Right atrium auricular region (tissue), 2 donors: ENCODE measurements around the gene GBP4. TPM values are rescaled to one million over a fixed set of nuclear protein-coding genes. Genes with fewer than 3 reads are reported as not detected.
A peak's percentile ranks its signal among the peaks of the same experiment; 100 is the strongest.

ENCODE experiments used
- DNase-seq: peaks from one replicate; pipeline ENCODE4 v3.0.0-alpha.2; 2019; ENCODE audit warnings: low spot score
- H3K27ac ChIP-seq, 2 donors: fragments of 200-600 bp; sonication (generic); 1 replicate in 1 of 2; 2 replicates in 1 of 2; pipeline ENCODE4 v1.5.1; 2016 to 2019
- H3K27me3 ChIP-seq, 2 donors: fragments of 200-600 bp; sonication (generic); one replicate each; pipeline versions ENCODE4 v1.5.1 to v1.6.0; 2017 to 2019
- H3K36me3 ChIP-seq: fragments of 200-600 bp; sonication (generic); one replicate; pipeline ENCODE4 v1.5.1; 2016
- H3K4me1 ChIP-seq, 2 donors: fragments of 200-600 bp; sonication (generic); one replicate each; pipeline versions ENCODE4 v1.5.1 to v1.6.0; 2017 to 2019
- H3K4me3 ChIP-seq, 2 donors: fragments of 200-600 bp; sonication (generic); 1 replicate in 1 of 2; 2 replicates in 1 of 2; pipeline ENCODE4 v1.5.1; 2017 to 2019; ENCODE audit warnings: mild to moderate bottlenecking in 1 of 2, moderate library complexity in 1 of 2
- H3K9me3 ChIP-seq, 2 donors: fragments of 200-600 bp; sonication (generic); one replicate each; pipeline ENCODE4 v1.5.1; 2019
- CTCF ChIP-seq, 2 donors: fragments of 200-600 bp; sonication (generic); IDR thresholded peaks; one replicate each; pipeline ENCODE4 v1.5.1; 2019; ENCODE audit warnings: antibody characterized with exemption in 2 of 2
- total RNA-seq, 2 donors: library from RNA; depleted of rRNA; stranded (reverse); fragments of >200 nt; gene quantifications; one replicate each; pipeline ENCODE4 v1.1.0, GENCODE V29; 2016

GBP4 gene
- total RNA-seq, 2 donors from 2014 or later = 6.1 to 6.2 TPM

DNA sequence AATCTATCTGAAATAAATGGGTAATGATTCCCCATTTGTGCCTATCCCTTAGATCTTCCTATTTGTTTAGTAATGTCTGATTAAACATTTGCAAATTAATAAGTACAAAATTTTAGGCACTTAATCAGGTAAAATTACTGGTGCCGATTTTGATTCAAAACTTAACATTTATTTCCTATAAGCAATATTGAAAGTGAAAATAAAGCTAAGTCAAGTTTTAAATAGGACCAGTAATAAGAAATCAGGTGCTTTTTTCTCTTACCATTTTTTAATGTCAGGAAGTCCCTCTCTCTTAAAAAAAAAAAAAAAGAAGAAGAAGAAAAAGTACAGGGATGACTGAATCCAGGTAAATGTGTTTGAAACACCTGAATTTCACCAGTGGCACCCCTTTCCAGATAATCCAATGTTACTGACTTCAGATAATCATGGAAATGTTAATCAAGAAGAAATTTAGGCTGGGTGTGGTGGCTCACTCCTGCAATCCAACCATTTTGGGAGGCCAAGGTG is 836 bp upstream of the GBP4 start:
- no peak for DNase-seq
- Histone ChIP-seq H3K9me3 (peaks cover 0 to 2% of the 10 kb centered on the region in 2 donors), H3K4me1 (no peaks in the 10 kb centered on the region), H3K27me3 (no peaks in the 10 kb centered on the region), H3K36me3 (no peaks in the 10 kb centered on the region), H3K27ac (peak overlapping the region; percentile 69 to 81), H3K4me3 (peak overlapping the region in 1 of 2 donors; percentile 53)
- TF ChIP-seq CTCF (IDR thresholded peaks at IDR 0.05) = no peak

GRCh38 chr1:89198081-89198480 is 661 bp downstream of the GBP4 start:
- Histone ChIP-seq H3K9me3 (no peaks in the 10 kb centered on the region), H3K36me3 (no peaks in the 10 kb centered on the region), H3K27me3 (no peaks in the 10 kb centered on the region), H3K4me3 (peak overlapping the region; percentile 53 to 54), H3K27ac (peak overlapping the region; percentile 69 to 81), H3K4me1 (no peaks in the 10 kb centered on the region)
- no peak for TF ChIP-seq CTCF (IDR thresholded peaks at IDR 0.05)
- DNase-seq = no peak

- no peaks in the 10 kb centered on the region for H3K9me3 ChIP-seq
- H3K4me1 ChIP-seq = no peaks in the 10 kb centered on the region
- TF ChIP-seq CTCF (IDR thresholded peaks at IDR 0.05) = no peak
- DNase-seq = no peak
- no peak overlapping the region for H3K4me3 ChIP-seq
- H3K36me3 ChIP-seq = no peaks in the 10 kb centered on the region
- H3K27ac ChIP-seq = no peak overlapping the region
- H3K27me3 ChIP-seq = no peaks in the 10 kb centered on the region
These were observed 3.3 kb downstream of the GBP4 start for GRCh38 chr1:89195476-89195875.

DNA sequence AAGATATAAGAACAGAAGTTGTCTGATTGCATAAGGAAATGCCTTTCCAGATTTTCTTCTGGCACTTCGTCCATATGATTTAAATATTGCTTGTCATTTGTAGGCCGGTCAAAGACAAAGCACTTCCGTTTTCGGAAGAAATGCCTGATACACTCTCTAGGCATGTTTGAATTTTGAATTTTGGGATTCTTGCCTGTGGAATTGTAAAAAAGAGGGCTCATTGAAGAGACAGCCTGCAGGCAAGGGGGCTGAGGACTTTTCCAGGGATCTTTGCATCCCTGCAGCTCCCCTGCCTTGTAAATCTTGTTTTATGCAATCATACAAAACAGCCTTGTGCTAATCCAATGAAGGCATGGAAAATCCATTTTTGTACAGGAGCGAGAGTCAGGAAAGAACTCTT is 7.4 kb downstream of the GBP4 start:
- no peaks in the 10 kb centered on the region for H3K36me3 ChIP-seq
- TF ChIP-seq CTCF (IDR thresholded peaks at IDR 0.05) = no peak
- no peaks in the 10 kb centered on the region for H3K27me3 ChIP-seq
- no peak overlapping the region for H3K4me3 ChIP-seq
- H3K9me3 ChIP-seq = no peaks in the 10 kb centered on the region
- H3K4me1 ChIP-seq = no peaks in the 10 kb centered on the region
- no peak overlapping the region for H3K27ac ChIP-seq
- no peak for DNase-seq

DNA sequence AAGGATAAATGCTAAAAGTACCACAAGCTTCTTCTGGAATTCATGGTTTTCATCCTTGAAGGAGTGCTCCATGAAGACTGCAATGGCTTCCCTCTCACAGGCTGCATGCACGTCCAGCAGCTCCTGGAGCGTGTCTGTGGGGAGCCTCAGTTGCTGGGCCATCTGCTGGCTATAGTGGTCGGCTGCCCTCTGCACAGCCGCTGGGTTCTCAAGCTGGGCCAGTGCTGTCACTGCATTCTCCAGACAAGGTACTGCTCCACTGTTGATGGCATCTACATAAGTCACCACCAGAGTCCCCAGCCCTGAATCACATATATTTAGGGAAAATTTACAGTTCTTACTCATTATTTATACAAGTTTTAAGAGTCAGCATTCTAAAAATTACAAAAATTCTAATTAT is 8.7 kb downstream of the GBP4 start:
- H3K4me1 ChIP-seq = no peaks in the 10 kb centered on the region
- no peak overlapping the region for H3K4me3 ChIP-seq
- H3K27ac ChIP-seq = no peak overlapping the region
- no peak for DNase-seq
- no peaks in the 10 kb centered on the region for H3K9me3 ChIP-seq
- no peak for TF ChIP-seq CTCF (IDR thresholded peaks at IDR 0.05)
- H3K36me3 ChIP-seq = no peaks in the 10 kb centered on the region
- H3K27me3 ChIP-seq = no peaks in the 10 kb centered on the region

GRCh38 chr1:89179343-89179742 is 19.4 kb downstream of the GBP4 start:
- Histone ChIP-seq H3K4me1 (no peaks in the 10 kb centered on the region), H3K4me3 (no peak overlapping the region), H3K9me3 (no peaks in the 10 kb centered on the region), H3K27ac (no peak overlapping the region), H3K27me3 (no peaks in the 10 kb centered on the region), H3K36me3 (peaks cover 2% of the 10 kb centered on the region)
- no peak for TF ChIP-seq CTCF (IDR thresholded peaks at IDR 0.05)
- no peak for DNase-seq
